Kidney epithelial cell (primary cell): ENCODE data around the gene RAB17. TPM values are rescaled to one million over a fixed set of nuclear protein-coding genes. Genes with fewer than 3 reads are reported as not detected.

ENCODE experiments used
- DNase-seq: peaks from one replicate; pipeline ENCODE4 v3.0.0-alpha.2; 2010; ENCODE audit warnings: low read depth
- H3K27me3 ChIP-seq: 2 replicates; pipeline ENCODE4 v1.6.0; 2011; ENCODE audit warnings: low read length; ENCODE audit not compliant: control insufficient read depth, insufficient read depth
- H3K36me3 ChIP-seq: 2 replicates; pipeline ENCODE4 v1.5.1; 2011; ENCODE audit warnings: low read length; ENCODE audit not compliant: control insufficient read depth, insufficient read depth
- H3K4me3 ChIP-seq: 2 replicates; pipeline ENCODE4 v1.5.1; 2011; ENCODE audit warnings: low read depth, mild to moderate bottlenecking, control low read depth, low read length
- total RNA-seq: library from RNA; depleted of rRNA; stranded (reverse); fragments of >200 nt; gene quantifications from 2 replicates; pipeline ENCODE4 v1.2.3, GENCODE V29; 2015
- TF ChIP-seq, protein P1 (sequence below): IDR thresholded peaks from 2 replicates; pipeline ENCODE4 v1.5.1; 2011; ENCODE audit warnings: mild to moderate bottlenecking, moderate library complexity, low read length, control low read depth, inconsistent platforms; ENCODE audit not compliant: insufficient read depth, poor library complexity, severe bottlenecking

The RAB17 gene
- total RNA-seq, 1 donor from 2014 or later: 12.1 TPM

DNA sequence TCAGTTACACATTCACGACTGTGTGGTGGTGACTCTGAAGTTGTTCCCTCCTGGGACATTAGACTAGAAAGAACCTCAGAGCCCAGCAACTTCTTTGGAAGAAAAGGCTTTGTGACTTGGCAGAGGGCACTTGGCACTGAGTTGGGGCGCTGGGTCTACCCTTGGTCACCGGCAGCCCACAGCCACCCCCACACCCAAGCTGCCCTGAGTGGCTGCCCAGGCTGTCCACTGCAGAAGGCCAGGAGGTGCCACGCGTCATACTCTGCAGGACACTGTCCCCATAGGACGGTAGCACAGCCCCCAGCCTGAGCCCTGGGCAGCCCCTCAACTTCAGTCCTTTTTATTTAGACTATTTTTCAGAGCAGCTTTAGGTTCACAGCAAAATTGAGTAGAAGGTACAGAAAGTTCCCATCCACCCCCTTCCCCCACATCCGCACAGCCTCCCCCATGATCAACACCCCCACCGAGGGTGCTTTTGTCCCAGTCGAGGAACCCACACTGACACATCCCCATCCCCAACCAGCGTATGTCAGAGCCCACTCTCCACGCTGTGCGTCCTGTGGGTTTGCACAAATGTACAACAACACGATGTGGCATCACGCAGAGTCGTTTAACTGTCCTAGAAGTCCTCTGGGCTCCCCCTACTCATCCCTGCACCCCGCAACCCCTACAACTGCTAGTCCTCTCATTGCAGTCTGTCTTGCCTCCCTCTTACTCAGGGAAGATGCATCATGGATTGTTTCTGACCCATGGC lies 23.1 kb downstream of the RAB17 start:
- no peak for DNase-seq
- Histone ChIP-seq H3K27me3 (peaks cover 13% of the 10 kb centered on the region), H3K4me3 (no peak overlapping the region), H3K36me3 (no peaks in the 10 kb centered on the region)
- TF ChIP-seq, protein P1, sequence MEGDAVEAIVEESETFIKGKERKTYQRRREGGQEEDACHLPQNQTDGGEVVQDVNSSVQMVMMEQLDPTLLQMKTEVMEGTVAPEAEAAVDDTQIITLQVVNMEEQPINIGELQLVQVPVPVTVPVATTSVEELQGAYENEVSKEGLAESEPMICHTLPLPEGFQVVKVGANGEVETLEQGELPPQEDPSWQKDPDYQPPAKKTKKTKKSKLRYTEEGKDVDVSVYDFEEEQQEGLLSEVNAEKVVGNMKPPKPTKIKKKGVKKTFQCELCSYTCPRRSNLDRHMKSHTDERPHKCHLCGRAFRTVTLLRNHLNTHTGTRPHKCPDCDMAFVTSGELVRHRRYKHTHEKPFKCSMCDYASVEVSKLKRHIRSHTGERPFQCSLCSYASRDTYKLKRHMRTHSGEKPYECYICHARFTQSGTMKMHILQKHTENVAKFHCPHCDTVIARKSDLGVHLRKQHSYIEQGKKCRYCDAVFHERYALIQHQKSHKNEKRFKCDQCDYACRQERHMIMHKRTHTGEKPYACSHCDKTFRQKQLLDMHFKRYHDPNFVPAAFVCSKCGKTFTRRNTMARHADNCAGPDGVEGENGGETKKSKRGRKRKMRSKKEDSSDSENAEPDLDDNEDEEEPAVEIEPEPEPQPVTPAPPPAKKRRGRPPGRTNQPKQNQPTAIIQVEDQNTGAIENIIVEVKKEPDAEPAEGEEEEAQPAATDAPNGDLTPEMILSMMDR: no peak

DNA sequence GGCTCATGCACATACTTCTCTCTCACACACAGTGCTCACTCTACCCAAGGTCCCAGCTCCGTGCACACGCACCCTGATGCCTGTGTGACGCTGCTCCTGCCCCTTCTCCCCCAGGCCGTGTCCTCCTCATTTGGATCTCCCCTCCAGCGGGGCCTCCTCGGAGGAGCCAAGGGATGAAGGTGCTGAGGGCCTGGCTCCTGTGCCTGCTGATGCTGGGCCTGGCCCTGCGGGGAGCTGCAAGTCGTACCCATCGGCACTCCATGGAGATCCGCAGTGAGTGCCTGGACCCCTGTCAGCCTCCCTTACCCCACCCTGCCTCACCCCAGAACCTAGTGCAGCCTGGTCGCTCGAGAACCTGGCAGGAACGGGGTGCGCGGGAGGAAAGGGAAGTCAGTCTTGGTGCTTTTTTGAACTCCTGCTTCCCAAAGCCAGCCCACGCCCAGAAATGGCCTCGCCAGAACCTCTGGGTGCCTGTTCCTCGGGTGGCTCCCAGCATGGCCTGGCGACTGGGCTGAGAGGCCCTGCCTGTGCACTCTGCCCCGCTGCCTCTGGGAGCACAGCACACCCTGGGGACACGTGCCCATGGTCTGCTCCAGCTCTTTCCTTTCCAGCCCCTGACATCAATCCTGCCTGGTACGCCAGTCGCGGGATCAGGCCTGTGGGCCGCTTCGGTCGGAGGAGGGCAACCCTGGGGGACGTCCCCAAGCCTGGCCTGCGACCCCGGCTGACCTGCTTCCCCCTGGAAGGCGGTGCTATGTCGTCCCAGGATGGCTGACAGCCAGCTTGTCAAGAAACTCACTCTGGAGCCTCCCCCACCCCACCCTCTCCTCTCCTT lies 23.9 kb downstream of the RAB17 start, which contains the start of gene PRLH:
PRLH (plus strand) TSS at position 174 of the 835 bp plus-strand sequence; CDS start at position 174, 0 bp downstream.
- Histone ChIP-seq H3K36me3 (no peaks in the 10 kb centered on the region), H3K27me3 (peaks cover 13% of the 10 kb centered on the region), H3K4me3 (no peak within 1 kb of the TSS)
- no peak for DNase-seq
- TF ChIP-seq, protein P1: no peak

DNA sequence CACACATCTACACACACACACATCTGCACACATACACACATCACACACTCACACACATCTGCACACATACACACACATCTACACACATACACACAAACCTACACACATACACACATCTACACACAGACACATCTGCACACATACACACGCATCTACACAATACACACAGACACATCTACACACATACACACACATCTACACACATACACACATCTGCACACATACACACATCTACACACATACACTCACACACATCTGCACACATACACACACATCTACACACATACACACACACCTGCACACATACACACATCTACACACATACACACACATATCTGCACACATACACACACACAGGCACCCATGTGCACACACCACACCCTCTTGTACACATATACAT lies 24.6 kb downstream of the RAB17 start:
- peaks cover 13% of the 10 kb centered on the region for H3K27me3 ChIP-seq
- DNase-seq: no peak
- TF ChIP-seq, protein P1: no peak
- H3K36me3 ChIP-seq: no peaks in the 10 kb centered on the region
- H3K4me3 ChIP-seq: no peak overlapping the region

DNA sequence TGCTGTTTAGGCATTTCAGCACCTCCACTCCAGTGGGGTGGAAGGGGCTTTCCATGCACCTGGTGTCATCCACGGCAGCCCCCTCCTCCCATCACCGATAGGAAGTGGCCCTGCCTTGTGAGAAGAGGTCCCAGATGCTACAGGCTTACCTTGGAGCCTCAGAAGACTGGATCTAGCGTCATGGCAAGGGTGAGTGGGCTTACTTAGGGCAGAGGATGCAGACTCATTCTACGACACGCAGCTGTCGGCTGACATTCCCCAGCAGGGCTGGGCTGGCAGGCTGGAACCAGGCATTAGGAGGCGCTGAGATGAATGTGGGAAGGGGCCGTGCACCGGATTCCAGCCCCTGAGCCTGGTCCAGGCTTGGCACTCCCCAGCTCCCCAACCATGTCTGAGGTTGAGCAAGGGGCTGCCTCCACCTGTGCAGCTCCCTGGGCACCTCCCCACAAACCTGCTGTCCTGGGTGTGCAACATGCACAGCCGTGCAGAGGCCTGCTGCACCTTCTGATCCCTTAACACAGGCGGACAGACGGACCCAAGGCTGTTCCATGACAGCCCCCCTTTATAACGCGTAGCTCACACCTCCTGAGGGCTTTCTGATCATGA lies 25.9 kb downstream of the RAB17 start:
- TF ChIP-seq, protein P1: no peak
- H3K4me3 ChIP-seq: no peak overlapping the region
- no peaks in the 10 kb centered on the region for H3K36me3 ChIP-seq
- no peak for DNase-seq
- H3K27me3 ChIP-seq: peaks cover 13% of the 10 kb centered on the region

DNA sequence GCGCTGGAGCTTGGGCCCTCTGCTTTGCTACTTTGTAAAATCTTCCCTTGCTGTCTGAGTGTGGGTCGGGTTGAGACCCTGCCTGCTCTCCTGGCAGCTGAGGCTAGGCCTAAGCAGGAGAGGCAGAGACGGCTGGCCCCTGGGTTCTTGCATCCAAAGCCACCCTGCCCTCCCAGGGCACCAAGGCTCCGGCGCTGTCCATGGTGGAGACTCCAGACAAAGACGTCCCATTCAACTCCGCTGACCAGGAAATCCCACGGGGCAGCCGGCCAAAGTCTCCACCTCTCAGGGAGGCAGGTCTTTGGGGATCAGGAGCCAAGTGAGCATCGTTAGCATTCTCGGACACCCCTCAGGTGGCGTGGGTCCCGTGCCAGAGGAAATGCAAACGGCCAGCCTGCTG lies 26.7 kb downstream of the RAB17 start:
- TF ChIP-seq, protein P1: no peak
- peaks cover 13% of the 10 kb centered on the region for H3K27me3 ChIP-seq
- no peak overlapping the region for H3K4me3 ChIP-seq
- H3K36me3 ChIP-seq: no peaks in the 10 kb centered on the region
- no peak for DNase-seq
